Gastrocnemius medialis (tissue), 4 donors: ENCODE results near the gene PAPPA.

Source experiments
- POLR2A ChIP-seq, 2 donors: fragments of 450-650 bp; IDR thresholded peaks; one replicate each; pipeline ENCODE4 v1.6.1; 2017; ENCODE audit warnings: antibody characterized with exemption in 2 of 2, mild to moderate bottlenecking in 2 of 2, moderate library complexity in 2 of 2
- TF ChIP-seq, protein P1 (sequence below), 5 experiments: fragments of 450-650 bp in 3 of 5; fragments of 200-600 bp in 2 of 5; sonication (generic) in 2 of 5; IDR thresholded peaks in 4 of 5; conservative IDR thresholded peaks in 1 of 5; 1 replicate in 4 of 5; 2 replicates in 1 of 5; pipeline ENCODE4 v1.5.1; 2016 to 2019; ENCODE audit warnings: antibody characterized with exemption in 5 of 5, mild to moderate bottlenecking in 3 of 5, moderate library complexity in 3 of 5

DNA sequence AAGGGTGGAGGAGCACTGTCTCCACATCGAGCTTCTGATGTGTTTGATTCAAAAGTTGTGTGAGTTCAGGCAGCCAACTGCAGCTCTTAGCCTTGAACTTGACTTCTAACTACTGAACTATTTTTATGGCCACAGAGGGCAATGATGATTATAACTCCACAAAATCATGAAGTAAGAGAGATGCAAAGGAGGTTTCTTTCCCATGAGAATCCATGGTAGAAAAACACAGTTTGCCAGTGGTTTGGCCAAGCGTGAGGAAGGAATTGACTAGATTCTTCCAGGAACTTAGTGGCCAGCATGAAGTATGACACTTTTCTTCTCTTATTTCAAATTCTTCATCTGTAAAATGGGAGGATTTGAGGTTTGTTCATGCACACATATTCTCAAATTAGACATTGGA is 43.2 kb downstream of the PAPPA start:
- no peak for TF ChIP-seq POLR2A (IDR thresholded peaks at IDR 0.05)
- TF ChIP-seq, protein P1, sequence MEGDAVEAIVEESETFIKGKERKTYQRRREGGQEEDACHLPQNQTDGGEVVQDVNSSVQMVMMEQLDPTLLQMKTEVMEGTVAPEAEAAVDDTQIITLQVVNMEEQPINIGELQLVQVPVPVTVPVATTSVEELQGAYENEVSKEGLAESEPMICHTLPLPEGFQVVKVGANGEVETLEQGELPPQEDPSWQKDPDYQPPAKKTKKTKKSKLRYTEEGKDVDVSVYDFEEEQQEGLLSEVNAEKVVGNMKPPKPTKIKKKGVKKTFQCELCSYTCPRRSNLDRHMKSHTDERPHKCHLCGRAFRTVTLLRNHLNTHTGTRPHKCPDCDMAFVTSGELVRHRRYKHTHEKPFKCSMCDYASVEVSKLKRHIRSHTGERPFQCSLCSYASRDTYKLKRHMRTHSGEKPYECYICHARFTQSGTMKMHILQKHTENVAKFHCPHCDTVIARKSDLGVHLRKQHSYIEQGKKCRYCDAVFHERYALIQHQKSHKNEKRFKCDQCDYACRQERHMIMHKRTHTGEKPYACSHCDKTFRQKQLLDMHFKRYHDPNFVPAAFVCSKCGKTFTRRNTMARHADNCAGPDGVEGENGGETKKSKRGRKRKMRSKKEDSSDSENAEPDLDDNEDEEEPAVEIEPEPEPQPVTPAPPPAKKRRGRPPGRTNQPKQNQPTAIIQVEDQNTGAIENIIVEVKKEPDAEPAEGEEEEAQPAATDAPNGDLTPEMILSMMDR (IDR thresholded peaks at IDR 0.05 in 4 of 5, conservative IDR thresholded peaks at IDR 0.05 in 1 of 5) = no peak
